GM21515 (cell line): ENCODE data around the gene ABRACL.
A peak's percentile ranks its signal among the peaks of the same experiment; 100 is the strongest.
"Not testable (repeated sequence)": the region's sequence is repeated elsewhere in the genome, so short reads cannot be mapped to it uniquely, and the experiment has no call there.

Experiments used
- ATAC-seq: cut with Tn5 transposase; IDR thresholded peaks from one replicate; pipeline ENCODE4 v1.9.1; 2021; ENCODE audit not compliant: unreplicated experiment

ABRACL gene, protein sequence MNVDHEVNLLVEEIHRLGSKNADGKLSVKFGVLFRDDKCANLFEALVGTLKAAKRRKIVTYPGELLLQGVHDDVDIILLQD

DNA sequence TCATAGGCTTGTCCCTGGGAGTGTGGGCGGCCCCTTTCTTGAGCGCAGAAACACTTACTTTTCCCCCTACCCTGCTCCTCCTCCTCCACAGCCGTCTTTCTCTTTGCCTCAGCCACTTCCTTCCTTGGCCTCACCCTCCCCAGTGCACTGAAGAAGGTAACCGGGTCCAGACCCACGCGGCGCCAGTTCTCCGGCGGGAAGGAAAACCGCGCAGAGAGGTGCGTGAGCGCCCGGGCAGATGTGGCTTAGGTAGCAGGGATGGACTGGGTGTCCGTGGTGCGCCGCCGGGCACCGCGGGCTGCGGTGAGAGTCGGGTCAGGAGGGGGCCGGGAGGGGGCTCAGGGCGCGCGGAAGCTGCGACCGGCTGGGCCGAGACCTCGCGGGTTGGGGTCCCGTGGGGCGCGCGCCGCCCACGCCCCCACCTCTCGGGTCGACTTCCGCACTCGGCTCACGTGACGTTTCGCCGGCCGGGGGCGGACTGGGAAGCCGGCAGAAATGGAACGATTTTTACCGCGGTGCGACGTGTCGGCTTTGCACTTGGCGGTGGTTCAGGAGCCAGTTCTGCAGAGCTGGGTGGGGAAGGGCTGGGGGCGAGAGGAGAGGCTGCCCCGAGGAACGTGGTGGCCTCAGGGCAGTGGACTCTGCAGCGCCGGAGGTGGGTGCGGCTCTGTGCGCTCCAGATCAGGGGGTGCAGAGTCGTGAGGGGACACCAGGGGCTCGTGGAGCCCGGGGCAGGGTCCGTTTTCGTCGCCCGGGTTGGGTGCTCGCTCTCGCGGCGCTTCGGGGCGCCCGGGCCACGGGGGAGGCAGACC, at the start of gene ABRACL:
TSS of gene ABRACL (plus strand) at position 88 of the 812 bp plus-strand sequence. CDS start 5,416 bp downstream, outside the sequence.
- ATAC-seq: peak; percentile 63

DNA sequence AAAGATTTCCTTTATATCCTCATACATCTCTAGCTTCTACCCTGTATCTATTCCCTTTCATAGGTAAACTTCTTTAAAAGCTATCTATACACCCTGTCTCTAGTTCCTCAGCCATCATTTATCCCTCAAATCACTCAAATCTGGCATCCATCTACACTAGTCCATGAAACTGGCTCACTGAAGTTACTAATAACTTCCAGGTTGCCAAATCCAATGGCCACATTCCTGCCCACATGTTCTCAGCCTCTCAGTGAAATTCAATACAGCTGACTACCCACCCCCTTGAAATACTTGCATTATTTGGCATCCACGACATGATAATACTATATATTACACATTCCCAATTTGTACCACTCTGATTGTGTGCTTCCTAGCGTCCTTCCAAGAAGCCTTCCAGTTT, 49.2 kb upstream of the ABRACL start:
- ATAC-seq: no peak

DNA sequence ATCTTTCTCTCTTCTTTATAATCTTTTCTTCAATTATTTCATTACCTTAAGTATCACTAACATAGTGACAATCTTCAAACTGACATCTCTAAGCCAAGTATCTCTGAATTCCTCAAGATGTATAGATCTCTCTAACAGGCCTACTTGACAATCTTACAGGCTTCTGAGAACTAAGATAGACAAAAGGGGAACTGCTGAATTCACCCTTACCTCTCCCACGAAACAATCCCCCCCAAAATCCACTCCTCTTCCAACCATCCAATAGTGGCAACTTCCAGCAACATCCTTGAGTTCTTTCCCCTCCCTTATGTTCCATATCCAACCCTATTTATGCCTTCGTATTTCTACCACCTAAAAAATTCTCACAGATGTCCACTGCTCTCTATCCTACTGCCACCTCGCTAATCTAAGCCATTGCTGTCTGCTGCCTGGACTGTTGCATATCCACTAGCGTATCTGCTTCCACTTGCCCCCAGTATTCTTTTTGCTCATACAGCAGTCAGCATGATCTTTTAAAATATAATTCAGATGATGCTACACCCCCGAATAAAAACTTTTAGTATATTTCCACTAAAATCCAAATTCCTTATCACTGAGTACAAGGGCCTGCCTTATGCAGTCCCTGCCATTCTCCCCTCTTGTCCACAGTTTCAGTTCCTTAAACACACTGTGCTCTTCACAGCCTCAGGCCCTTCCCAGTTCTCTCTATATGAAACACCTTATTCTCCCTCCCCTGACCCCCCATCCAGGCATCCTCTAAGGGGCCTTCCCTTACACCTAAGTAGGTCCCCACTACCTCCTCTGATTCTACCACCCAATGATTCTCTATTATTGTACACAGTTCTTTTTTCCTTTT, 48.5 kb upstream of the ABRACL start:
- ATAC-seq: no peak

DNA sequence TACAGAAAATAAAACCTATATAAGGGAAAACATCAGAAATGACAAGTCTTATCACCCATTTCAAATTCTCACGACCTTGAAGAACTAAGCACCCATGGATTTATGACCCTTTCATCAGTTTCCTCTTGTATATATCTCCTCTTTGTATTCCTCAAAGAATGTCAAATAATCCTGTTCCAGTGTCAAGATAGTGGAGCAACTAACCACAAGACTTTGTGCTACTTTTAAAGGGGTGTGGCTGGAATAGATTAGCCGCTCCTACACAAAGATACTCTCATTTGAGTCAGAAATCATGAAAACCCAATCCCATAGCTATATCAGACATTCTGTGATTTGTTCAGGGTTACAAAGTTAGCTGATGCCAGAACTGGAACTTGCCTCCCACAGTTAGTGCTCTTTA, 47.1 kb upstream of the ABRACL start:
- no peak for ATAC-seq

DNA sequence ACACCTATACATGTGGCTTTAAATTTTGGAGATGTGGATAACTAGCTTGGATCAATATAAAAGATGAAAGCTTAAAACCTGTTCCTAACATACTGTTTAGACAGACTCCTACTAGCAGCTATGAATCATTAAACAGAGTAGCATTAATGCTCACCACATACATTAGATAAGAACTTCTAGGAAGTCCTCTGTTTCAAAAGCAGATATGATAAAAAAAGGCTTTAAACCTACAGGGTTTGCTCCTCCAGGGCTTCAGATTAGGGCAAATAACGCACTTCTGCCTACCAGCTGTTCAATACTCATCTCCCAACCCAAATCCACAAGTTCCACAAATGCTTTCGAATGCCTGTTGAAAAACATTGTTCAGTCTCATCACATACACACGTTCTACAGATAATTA, 42.0 kb upstream of the ABRACL start:
- no peak for ATAC-seq

DNA sequence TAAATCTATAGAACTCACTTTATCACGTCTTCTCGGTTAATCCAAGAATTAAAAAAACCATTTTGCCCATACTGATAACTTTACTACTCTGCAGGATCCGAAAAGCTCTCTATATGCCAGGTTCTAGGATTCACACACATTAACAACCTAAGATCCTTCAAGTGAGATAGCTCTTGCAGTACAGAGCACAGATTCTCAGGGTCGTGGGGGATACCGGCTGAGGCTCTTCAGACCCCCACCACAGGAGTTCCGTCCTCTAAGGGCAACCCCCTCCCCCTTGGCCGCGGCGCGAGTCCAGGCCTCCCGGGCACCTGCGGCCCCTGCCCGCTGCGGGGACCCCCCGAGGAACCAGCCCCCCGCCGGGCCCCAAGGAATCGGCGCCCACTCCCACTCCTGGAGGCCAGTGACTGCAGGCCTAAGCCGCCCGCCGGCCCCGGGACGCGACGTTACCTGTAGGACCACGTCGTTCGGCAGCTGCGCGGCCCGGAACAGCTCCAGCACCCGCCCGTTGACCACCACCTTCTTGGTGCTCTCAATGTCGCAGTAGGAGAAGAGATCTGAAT, 41.4 kb upstream of the ABRACL start:
- ATAC-seq: peak; percentile 0

DNA sequence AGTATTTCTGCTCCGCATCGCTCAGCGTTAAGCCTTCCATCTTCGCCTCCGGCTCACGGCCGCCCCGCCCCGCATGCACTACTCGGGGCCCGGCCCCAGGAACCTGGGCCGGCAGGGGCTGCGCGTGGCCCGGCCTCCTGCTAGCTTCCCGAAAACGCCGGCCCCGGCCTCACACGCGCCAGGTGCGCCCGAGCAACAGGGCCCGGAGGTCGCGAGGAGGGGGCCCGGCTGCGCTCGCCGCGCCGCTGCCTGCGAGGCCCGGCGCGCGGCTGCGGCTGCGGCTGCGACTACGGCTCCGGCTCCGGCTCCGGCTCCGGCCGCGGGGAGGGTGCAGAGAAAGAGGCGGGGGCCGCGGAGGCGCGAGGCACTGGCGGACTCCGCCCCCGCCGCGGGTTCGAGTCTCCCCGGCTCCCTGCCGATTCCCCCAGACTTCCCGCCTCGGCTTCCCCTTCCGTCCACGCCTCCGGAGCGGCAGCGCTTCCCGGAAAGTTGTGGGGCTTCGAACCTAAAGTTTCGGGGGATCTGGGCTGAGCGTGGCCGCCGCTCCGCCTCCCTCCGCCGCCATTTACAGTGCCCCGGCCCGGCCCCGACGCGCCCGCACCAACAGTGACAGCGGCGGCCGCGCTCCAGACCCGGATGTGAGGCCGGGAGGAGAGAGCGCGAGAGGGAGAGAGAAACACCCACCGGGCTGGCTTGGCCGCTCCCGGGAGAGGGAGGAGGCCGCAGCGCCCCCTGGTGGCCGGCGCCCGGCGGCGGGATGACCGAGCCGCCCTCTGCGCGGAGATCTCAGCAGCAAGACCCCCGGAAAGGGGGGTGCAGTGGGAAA, 40.7 kb upstream of the ABRACL start, which contains the start of gene REPS1:
TSS of gene REPS1 (minus strand) at position 611 of the 826 bp plus-strand sequence. CDS start at position 40, 571 bp downstream.
- peak; percentile 94 for ATAC-seq

DNA sequence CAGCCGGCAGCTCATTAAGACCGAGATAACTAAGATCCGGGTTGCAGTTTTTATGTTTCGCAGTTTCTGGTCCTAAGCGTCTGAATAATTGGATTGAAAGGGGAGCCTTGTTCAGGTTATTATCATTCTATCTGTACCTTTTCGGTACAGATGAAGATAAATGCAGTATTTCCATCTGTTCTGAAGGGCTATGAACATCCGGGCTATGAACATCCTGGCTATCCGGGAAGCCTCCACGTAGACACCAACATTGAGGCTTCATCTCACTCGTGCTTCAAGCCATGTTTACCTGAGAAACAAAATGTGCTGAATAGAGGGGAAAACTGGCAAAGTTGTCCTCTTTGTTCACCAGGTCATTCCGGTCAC, 40.1 kb upstream of the ABRACL start:
- ATAC-seq: peak; percentile 7

DNA sequence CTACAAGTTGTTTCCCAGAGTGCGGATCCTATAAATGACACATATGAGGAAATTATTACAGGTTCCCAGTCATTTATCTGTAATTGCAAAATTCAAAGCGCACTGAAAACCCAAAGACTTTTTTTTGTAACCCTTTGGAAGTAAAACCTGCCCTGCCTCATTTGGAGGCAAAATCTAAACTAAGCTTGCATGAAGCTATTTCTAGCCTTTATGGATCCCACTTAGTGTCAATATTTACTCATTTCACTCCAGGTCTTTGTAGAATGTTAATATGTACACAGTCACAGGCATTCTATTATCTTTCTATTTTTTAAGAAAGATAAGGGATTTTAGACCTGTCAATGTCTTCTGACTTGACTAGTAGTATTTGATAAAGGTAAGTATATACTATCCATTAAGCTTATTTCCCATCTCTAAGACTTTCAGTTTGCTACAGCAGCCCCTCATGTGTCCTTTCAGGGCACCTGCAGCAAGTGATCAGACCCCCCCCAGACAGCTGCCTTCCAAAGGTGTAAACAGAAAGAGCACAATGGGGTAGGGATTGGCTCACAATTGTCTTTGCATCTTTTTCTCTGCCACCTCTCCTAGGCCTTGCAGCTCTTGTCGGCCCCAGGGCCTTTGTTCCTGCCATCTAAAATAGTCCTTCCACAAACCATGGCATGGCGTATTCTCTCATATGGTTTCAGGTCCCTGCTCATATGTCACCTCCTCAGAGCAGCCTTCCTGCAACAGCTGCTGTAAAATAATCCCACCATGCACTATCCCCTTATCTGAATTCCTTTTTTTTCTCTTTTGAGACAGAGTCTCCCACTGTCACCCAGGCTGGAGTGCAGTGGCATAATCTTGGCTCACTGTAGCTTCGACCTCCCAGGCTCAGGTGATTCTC, 39.2 kb upstream of the ABRACL start:
- ATAC-seq: no peak

DNA sequence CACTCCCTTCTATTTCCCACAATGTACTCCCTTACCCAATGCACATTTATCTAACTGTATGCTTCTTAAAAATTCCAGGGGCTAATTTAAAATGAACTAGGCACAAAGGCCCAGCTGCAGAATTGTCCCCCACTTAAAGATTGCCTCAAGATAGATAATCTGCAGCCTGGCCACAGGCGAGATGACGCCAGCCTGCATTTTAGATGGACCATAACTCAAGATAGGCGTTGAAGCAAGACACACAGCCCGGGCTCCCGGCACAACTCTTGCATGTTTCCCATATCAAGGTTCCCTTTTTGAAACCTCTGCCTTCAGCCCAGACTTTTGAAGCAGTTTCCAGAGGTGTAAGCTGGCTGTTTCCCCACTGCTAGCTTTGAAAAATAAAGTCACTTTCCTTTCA, 37.3 kb upstream of the ABRACL start:
- no peak for ATAC-seq

DNA sequence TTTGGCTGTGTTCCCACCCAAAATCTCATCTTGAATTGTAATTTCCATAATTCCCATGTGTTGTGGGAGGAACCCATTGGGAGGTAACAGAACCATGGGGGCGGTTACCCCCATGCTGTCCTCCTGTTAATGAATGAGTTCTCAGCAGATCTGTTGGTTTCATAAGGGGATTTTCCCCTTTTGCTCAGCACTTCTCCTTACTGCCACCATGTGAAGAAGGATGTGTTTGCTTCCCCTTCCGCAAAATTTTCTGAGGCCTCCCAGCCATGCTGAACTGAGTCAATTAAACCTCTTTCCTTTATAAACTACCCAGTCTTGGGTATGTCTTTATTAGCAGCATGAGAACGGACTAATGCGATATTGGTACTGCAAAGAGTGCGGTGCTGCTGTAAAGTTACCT, 35.6 kb upstream of the ABRACL start:
- ATAC-seq: not testable (repeated sequence)

DNA sequence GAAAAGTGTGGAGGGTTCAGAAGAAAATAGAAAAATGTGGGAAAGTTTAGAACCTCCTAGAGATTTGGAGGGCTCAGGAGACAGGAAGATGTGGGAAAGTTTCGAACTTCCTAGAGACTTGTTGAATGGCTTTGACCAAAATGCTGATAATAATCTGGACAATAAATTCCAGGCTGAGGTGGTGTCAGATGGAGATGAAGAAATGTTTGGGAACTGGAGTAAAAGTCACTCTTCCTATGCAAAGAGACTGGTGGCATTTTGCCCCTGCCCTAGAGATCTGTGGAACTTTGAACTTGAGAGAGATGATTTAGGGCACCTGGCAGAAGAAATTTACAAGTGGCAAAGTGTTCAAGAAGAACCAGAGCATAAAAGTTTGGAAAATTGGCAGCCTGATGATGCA, 35.1 kb upstream of the ABRACL start:
- not testable (repeated sequence) for ATAC-seq

DNA sequence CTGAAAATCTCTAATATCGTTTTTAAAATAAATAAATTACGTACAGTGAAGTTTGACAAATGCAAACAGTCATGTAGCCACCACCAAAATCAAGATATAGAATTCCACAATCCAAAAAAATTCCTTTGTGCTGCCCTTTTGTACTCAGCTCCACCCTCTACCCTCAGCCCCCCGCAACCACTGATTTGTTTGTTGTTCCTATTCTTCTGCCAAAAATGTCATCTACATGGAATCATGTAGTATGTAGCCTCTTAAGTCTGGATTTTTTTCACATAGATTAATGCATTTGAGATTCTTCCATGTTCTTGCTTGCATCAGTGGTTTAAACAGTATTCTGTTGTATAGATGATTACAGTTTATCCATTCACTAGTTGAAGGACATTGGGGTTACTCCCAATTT, 32.0 kb upstream of the ABRACL start:
- no peak for ATAC-seq

DNA sequence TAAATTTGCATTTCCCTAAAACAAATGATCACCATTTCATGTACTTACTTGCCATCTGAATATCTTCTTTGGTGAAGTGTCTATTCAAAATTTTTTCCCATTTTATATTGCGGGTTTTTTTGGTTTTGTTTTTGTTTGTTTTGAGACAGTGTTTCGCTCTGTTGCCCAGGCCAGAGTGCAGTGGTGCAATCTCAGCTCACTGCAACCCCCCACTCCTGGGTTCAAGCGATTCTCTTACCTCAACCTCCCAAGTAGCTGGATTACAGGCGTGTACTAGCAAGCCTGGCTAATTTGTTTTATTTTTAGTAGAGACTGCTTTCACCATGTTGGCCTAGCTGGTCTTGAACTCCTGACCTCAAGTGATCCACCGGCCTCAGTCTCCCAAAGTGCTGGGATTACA, 31.4 kb upstream of the ABRACL start:
- no peak for ATAC-seq

DNA sequence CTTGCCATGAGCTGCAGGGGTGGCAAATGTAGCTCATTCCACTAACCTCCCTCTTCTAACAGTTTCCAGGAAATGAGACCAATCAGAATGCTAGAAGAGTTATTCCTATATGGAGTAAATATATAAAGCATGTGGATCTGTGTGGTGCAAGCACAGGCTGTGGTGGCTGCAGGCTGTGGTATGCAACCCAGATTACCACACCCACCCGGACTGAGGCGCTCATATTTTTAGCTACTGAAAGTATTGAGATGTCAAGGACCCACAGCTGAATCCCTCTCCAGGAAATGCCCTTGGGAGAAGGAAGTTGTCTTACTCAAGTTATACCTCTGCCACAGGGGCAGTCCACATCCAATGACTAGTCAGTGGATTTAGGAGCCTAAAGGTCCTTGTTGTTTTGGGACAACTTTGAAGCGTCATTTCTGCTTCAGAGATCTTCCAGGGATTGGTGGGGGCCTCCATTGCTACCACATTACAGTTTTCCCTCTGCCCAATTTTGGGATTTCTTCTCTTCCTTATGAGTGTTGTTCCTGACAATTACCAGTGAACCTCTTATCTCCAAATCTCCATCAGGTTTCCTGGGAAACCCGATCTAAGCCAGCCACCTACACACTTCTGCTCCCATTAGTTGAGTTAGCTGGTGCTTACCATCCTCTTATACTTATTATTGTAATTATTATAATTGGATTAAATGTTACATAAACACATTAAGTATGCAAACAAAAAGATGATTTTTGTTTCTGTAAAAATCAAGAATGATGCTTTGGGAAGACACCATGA, 28.4 kb upstream of the ABRACL start:
- ATAC-seq: no peak

DNA sequence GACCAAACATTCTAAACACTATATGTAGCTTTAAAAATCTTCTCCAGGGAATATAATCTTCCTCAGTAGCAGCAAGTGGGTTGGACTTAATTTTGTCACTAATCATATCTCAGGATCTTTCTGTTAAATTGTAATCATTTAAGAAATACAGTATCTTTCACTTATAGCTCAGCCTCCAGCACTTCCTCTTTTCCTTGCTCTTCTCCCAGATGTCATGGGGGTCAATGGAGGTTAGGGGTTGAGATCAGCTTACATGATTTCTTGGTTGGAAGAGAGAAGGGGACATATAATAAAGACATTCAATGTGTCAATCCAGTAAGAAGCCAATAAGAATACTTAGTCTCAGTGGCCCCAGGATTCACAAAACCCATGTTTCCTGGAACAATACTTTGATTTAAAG, 24.8 kb upstream of the ABRACL start:
- ATAC-seq: no peak

DNA sequence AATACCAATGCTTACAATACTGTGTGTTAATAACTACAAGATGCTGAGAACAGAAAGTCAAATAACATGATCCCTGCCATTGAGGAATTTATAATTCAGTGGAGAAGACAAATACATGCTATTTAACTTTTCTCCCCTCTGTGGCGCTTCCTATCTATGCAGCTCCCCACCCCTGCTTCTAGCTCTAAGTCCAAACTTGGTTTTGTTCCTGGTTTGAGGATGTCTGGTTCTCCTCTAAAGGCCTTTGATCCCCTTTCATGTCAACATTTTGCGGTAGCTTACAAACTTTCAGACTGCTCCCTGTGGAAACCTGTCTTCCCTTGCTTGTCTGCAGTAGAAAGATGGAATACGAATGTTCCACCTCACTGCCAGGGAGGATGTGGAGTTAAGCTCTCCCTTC, 22.1 kb upstream of the ABRACL start:
- ATAC-seq: no peak

DNA sequence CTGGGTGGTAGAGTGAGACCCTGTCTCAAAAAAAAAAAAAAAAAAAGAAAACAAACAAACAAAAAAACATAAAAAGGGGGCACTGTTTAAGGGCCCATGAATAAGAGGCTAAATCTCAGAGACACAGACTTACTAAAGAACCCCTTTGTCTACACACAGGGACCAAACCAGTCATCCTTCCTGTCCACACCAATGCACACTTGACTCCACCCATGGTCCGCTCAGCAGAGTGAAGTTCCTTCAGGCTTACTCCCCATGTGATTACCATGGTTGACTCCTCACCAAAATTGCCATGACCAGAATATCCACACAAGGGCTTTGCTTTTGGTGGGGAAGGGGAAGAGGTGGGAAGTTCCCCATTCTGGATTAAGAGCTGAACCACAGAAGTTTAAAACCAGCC, 21.1 kb upstream of the ABRACL start:
- no peak for ATAC-seq

DNA sequence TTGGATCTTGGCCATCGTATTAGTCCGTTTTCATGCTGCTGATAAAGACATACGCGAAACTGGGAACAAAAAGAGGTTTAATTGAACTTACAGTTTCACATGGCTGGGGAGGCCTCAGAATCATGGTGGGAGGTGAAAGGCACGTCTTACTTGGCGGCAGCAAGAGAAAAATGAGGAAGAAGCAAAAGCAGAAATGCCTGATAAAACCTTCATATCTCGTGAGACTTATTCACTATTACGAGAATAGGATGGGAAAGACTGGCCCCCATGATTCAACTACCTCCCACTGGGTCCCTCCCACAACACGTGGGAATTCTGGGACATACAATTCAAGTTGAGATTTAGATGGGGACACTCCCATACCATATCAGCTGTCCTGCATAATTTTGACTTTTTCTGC, 20.4 kb upstream of the ABRACL start:
- no peak for ATAC-seq
